HCT116 (cell line): ENCODE data around the gene CAV1.

Experiments used
- CEBPB ChIP-seq: IDR thresholded peaks from 2 replicates; pipeline ENCODE4 v1.6.1; 2012; ENCODE audit warnings: low read depth
- CTCF ChIP-seq, 3 experiments: fragments of 200-600 bp in 1 of 3; sonication (generic) in 1 of 3; IDR thresholded peaks in 2 of 3; conservative IDR thresholded peaks in 1 of 3; 2 replicates each; pipeline ENCODE4 v1.5.1; 2012 to 2017; ENCODE audit warnings: low read depth in 2 of 3, low read length in 2 of 3, antibody characterized with exemption in 1 of 3, borderline replicate concordance in 1 of 3, control low read depth in 1 of 3, mild to moderate bottlenecking in 1 of 3, mixed read lengths in 1 of 3, mixed run types in 1 of 3, moderate library complexity in 1 of 3; ENCODE audit not compliant: insufficient read depth in 1 of 3
- EZH2 ChIP-seq: fragments of 200-600 bp; sonication (generic); IDR thresholded peaks from 2 replicates; pipeline ENCODE4 v1.6.1; 2017; ENCODE audit warnings: antibody characterized with exemption, mixed run types
- EZH2phosphoT487 ChIP-seq: fragments of 200-600 bp; IDR thresholded peaks from 2 replicates; pipeline ENCODE4 v1.6.1; 2018; ENCODE audit warnings: antibody characterized with exemption, borderline replicate concordance
- MAX ChIP-seq: IDR thresholded peaks from 2 replicates; pipeline ENCODE4 v1.6.1; 2012
- POLR2A ChIP-seq: IDR thresholded peaks from 2 replicates; pipeline ENCODE4 v1.7.0; 2011; ENCODE audit warnings: borderline replicate concordance; ENCODE audit not compliant: insufficient read depth, insufficient read length; ENCODE audit errors: extremely low read depth
- POLR2AphosphoS5 ChIP-seq: IDR thresholded peaks from 2 replicates; pipeline ENCODE4 v1.6.1; 2011; ENCODE audit warnings: mild to moderate bottlenecking, low read depth, low read length, moderate library complexity
- REST ChIP-seq: IDR thresholded peaks from 2 replicates; pipeline ENCODE4 v1.6.1; 2012; ENCODE audit warnings: low read depth
- TCF7L2 ChIP-seq: IDR thresholded peaks from 2 replicates; pipeline ENCODE4 v1.7.0; 2011; ENCODE audit warnings: borderline replicate concordance, inconsistent platforms; ENCODE audit not compliant: insufficient read depth, insufficient read length; ENCODE audit errors: extremely low read depth
- ZBTB33 ChIP-seq: IDR thresholded peaks from 2 replicates; pipeline ENCODE4 v1.6.1; 2011; ENCODE audit warnings: mild to moderate bottlenecking, low read length, moderate library complexity; ENCODE audit not compliant: insufficient replicate concordance; ENCODE audit errors: extremely low read depth

GRCh38 chr7:116525298-116525912, 569 bp downstream of the CAV1 start:
- no peak for TF ChIP-seq MAX
- no peak for TF ChIP-seq EZH2
- no peak for TF ChIP-seq POLR2AphosphoS5
- no peak for TF ChIP-seq EZH2phosphoT487
- TF ChIP-seq CEBPB, result no peak
- no peak for TF ChIP-seq CTCF (IDR thresholded peaks at IDR 0.05 in 2 of 3, conservative IDR thresholded peaks at IDR 0.05 in 1 of 3; ENCODE audit: borderline replicate concordance in 1 of 3, insufficient read depth in 1 of 3, low read depth in 2 of 3, low read length in 2 of 3)
- TF ChIP-seq ZBTB33, result no peak
- no peak for TF ChIP-seq TCF7L2
- TF ChIP-seq POLR2A, result no peak
- no peak for TF ChIP-seq REST
